H1 (cell line): Measurements from ENCODE around the gene IRX4. TPM values are rescaled to one million over a fixed set of nuclear protein-coding genes. Genes with fewer than 3 reads are reported as not detected.

Experiments used
- CTBP2 ChIP-seq: IDR thresholded peaks from 2 replicates; pipeline ENCODE4 v1.7.0; 2011; ENCODE audit warnings: borderline replicate concordance, mild to moderate bottlenecking, moderate library complexity, mixed read lengths, low read length; ENCODE audit not compliant: insufficient read depth, insufficient read length
- EP300 ChIP-seq, 2 experiments: IDR thresholded peaks; 1 replicate in 1 of 2; 2 replicates in 1 of 2; pipeline ENCODE4 v1.6.1; 2011 to 2012; ENCODE audit warnings: low read depth in 2 of 2, low read length in 2 of 2, mild to moderate bottlenecking in 2 of 2, borderline replicate concordance in 1 of 2, inconsistent platforms in 1 of 2, moderate library complexity in 1 of 2
- EZH2 ChIP-seq: fragments of 200-600 bp; sonication (generic); IDR thresholded peaks from 2 replicates; pipeline ENCODE4 v1.7.1; 2012; ENCODE audit warnings: low read depth, mild to moderate bottlenecking, moderate library complexity, low read length, inconsistent platforms; ENCODE audit not compliant: severe bottlenecking
- FOSL1 ChIP-seq: IDR thresholded peaks from 2 replicates; pipeline ENCODE4 v1.6.1; 2011; ENCODE audit warnings: mild to moderate bottlenecking, low read depth, low read length, moderate library complexity; ENCODE audit not compliant: insufficient read depth
- HDAC2 ChIP-seq, 2 experiments: fragments of 300-600 bp in 1 of 2; sonication (generic) in 1 of 2; IDR thresholded peaks; 2 replicates each; pipeline ENCODE4 v1.6.1; 2011 to 2012; ENCODE audit warnings: low read depth in 2 of 2, low read length in 2 of 2, mild to moderate bottlenecking in 2 of 2, moderate library complexity in 2 of 2, borderline replicate concordance in 1 of 2, inconsistent platforms in 1 of 2
- KDM4A ChIP-seq: IDR thresholded peaks from one replicate; pipeline ENCODE4 v1.7.1; 2012; ENCODE audit warnings: low read depth, mild to moderate bottlenecking, moderate library complexity, low read length, inconsistent platforms; ENCODE audit not compliant: severe bottlenecking
- NANOG ChIP-seq: IDR thresholded peaks from 2 replicates; pipeline ENCODE4 v1.6.1; 2011; ENCODE audit warnings: low read length, low read depth, mild to moderate bottlenecking, inconsistent platforms; ENCODE audit not compliant: insufficient read depth, poor library complexity, severe bottlenecking
- POU5F1 ChIP-seq: IDR thresholded peaks from 2 replicates; pipeline ENCODE4 v1.6.1; 2011; ENCODE audit warnings: low read depth, mild to moderate bottlenecking, low read length, moderate library complexity
- RNF2 ChIP-seq: fragments of 200-900, 300-1000 bp; sonication (generic); IDR thresholded peaks from 2 replicates; pipeline ENCODE4 v1.7.1; 2016; ENCODE audit warnings: borderline replicate concordance, low read depth, mild to moderate bottlenecking, antibody characterized with exemption, low read length; ENCODE audit not compliant: poor library complexity, severe bottlenecking; ENCODE audit errors: missing control alignments
- RXRA ChIP-seq: IDR thresholded peaks from 2 replicates; pipeline ENCODE4 v1.6.1; 2011; ENCODE audit warnings: low read depth, mild to moderate bottlenecking, low read length, moderate library complexity; ENCODE audit not compliant: insufficient read depth
- SIRT6 ChIP-seq: IDR thresholded peaks from one replicate; pipeline ENCODE4 v1.7.1; 2012; ENCODE audit warnings: low read length, inconsistent platforms
- SP2 ChIP-seq: IDR thresholded peaks from 2 replicates; pipeline ENCODE4 v1.6.1; 2012; ENCODE audit warnings: mild to moderate bottlenecking, low read length, inconsistent platforms
- SUZ12 ChIP-seq: fragments of 200-600 bp; sonication (generic); IDR thresholded peaks from 2 replicates; pipeline ENCODE4 v1.6.1; 2012; ENCODE audit warnings: mild to moderate bottlenecking, inconsistent platforms, low read length, moderate library complexity, mixed read lengths
- TAF7 ChIP-seq: optimal IDR thresholded peaks from 2 replicates; pipeline ENCODE3; 2011; ENCODE audit warnings: low read depth, mild to moderate bottlenecking, inconsistent platforms, low read length, moderate library complexity, borderline replicate concordance
- ZNF274 ChIP-seq: IDR thresholded peaks from 2 replicates; pipeline ENCODE4 v1.7.0; 2012; ENCODE audit warnings: low read length, borderline replicate concordance; ENCODE audit errors: extremely low read depth
- polyA plus RNA-seq, 7 experiments: library from polyadenylated mRNA; depleted of rRNA in 3 of 7; stranded (reverse) in 5 of 7; unstranded in 2 of 7; fragments of >200 nt in 5 of 7; fragments of 200-250 nt in 2 of 7; gene quantifications; 1 replicate in 5 of 7; 2 replicates in 1 of 7; 4 replicates in 1 of 7; pipeline versions ENCODE4 v1.2.1 to v1.2.3, GENCODE V29; 2011 to 2013; ENCODE audit warnings: missing spikeins in 2 of 7, mixed read lengths in 2 of 7
- total RNA-seq: library from RNA; stranded (reverse); fragmentation: NEBNext Ultra II Directional; extraction: Animal tissue kit (Norgen Biotek cat#: 25700); gene quantifications from 2 replicates; pipeline ENCODE4 v1.2.1, GENCODE V29; 2021
- TF ChIP-seq, protein P1 (sequence below): IDR thresholded peaks from 2 replicates; pipeline ENCODE4 v1.6.1; 2011; ENCODE audit warnings: low read depth, mild to moderate bottlenecking, low read length; ENCODE audit not compliant: insufficient read depth

The IRX4 gene
- total and polyA plus RNA-seq, 2 of the 8 experiments (the other 6 are each of a cell fraction or from before 2014, with no cell fraction given), result 0.45 to 1.2 TPM

DNA sequence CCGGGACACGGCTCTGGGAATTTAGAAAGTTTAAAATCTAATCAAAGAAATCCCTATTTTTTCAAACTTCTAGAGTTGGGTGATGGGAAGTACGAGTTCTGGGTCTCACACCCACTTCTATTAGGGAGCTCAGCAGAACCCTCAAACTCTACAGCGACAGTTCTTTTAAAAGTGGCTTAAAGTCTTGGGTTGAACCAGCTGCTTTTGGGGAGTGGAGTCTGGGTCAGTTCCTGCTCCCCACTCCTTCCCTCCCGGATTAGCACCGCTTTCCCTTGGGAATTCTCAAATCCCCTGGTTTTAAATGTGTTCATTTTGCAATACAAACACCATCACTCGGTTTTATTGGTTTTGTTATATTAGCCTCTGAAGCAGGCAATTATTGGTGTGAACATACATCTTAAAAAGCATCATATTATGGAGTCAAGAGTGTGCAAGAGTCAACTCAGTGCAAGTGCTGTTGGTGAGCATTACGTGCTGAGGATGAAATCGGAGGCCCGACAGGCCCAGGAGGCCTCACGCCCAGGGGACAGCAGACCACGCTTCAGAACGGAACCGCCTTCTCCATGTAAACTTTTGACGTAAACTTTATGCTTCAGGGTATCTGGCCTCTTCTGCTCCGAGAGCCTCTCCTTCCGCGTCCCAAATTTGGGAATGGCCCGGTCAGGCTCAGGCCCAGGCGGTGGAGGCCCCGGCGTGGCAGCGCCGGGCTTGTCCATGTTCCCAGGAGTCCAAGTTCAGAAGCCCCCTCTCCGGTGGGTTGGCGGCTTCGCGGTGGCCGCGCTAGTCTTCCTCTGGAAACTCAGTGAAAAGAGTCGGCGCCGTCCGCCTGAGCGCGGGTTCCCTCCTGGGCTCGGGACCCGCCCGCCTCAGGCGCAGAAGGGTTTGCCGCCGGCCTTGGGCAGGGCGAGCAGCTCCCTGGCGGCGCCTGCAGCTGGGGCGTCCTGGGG is 5.3 kb downstream of the IRX4 start (continued):
- TF ChIP-seq ZNF274 (no peak), EZH2 (peak; percentile 50), CTBP2 (no peak), HDAC2 (IDR thresholded peaks at IDR 0.05; ENCODE audit: borderline replicate concordance in 1 of 2, low read depth in 2 of 2, low read length in 2 of 2) (no peak), RXRA (no peak), KDM4A (peak; percentile 4), NANOG (no peak), SP2 (no peak), EP300 (IDR thresholded peaks at IDR 0.05; ENCODE audit: borderline replicate concordance in 1 of 2, low read depth in 2 of 2, low read length in 2 of 2) (no peak), TAF7 (no peak), SUZ12 (peak; percentile 69; the same call in 1 of the 2 replicates), RNF2 (peak; percentile 79), POU5F1 (no peak), FOSL1 (no peak), SIRT6 (no peak)
- TF ChIP-seq, protein P1, sequence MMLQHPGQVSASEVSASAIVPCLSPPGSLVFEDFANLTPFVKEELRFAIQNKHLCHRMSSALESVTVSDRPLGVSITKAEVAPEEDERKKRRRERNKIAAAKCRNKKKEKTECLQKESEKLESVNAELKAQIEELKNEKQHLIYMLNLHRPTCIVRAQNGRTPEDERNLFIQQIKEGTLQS, result no peak
- TF ChIP-seq, all 59 proteins: peak for 5
